ENCODE data around the gene ARL9. TPM values are rescaled to one million over a fixed set of nuclear protein-coding genes. Genes with fewer than 3 reads are reported as not detected.

ARL9 gene
- total RNA-seq, 1 donor from 2014 or later, result 0.57 TPM

DNA sequence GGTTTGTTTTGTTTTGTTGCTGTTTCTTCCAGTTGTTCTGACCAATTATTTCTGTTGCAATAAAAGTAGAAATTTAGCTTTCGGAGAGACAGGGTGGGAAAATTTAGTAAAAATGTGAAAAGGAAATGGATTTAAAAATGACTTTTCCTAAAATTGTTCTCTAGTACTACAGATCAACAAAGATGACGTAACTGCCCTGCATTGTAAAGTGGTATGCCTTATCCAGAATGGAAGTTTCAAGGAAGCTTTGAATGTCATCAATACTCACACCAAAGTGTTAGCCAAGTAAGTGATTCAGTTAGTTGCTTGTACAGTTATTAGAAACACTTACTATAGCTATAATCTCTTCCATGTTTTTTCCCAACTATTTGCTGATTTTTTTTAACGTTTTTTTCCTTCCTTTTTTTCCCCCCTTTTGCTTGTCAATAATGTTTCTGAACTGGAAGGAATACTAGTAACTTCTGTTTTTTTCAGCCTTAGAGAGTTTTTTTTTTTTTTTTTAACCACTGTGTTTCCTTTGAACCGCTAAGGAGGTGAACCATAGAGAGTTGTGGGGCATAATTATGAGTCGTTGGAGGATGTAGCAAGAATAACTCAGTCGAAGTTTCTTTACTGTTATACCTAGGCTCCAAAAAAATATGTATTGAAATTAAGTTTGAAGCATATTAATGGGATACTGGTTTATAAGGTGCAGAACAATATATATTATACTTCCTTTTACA is 35.9 kb upstream of the ARL9 start:
- Mint-ChIP-seq H3K4me3 (ENCODE audit: unreplicated experiment) (peak overlapping the region; percentile 3), H3K9me3 (ENCODE audit: low read depth) (no peaks in the 10 kb centered on the region)

DNA sequence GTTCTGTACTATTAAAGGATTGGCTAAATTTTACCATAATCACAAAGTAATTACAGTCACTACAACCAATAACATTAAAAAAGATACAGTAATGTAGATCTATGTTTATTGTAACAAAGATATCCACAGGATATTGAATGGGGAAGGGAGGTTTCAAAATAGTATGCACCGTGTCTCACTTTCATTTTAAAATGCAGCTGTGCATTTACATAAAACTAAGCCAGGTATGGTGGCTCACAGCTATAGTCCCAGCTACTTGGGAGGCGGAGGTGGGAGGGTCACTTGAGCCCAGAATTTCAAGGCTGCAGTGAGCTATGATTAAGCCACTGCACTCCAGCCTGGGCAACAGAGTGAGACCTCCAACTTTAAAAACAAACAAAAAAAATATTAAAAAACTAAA is 29.7 kb upstream of the ARL9 start:
- Mint-ChIP-seq H3K36me3 (ENCODE audit: low read depth) (peaks cover 49% of the 10 kb centered on the region), H3K27me3 (ENCODE audit: low read depth) (no peaks in the 10 kb centered on the region), H3K9me3 (ENCODE audit: low read depth) (no peaks in the 10 kb centered on the region), H3K27ac (ENCODE audit: unreplicated experiment) (no peak overlapping the region), H3K4me3 (ENCODE audit: unreplicated experiment) (no peak overlapping the region), H3K4me1 (ENCODE audit: low read depth) (no peaks in the 10 kb centered on the region)
- TF ChIP-seq, protein P1, sequence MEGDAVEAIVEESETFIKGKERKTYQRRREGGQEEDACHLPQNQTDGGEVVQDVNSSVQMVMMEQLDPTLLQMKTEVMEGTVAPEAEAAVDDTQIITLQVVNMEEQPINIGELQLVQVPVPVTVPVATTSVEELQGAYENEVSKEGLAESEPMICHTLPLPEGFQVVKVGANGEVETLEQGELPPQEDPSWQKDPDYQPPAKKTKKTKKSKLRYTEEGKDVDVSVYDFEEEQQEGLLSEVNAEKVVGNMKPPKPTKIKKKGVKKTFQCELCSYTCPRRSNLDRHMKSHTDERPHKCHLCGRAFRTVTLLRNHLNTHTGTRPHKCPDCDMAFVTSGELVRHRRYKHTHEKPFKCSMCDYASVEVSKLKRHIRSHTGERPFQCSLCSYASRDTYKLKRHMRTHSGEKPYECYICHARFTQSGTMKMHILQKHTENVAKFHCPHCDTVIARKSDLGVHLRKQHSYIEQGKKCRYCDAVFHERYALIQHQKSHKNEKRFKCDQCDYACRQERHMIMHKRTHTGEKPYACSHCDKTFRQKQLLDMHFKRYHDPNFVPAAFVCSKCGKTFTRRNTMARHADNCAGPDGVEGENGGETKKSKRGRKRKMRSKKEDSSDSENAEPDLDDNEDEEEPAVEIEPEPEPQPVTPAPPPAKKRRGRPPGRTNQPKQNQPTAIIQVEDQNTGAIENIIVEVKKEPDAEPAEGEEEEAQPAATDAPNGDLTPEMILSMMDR (IDR thresholded peaks at IDR 0.05), result no peak
- DNase-seq (ENCODE audit: low spot score), result no peak

More for the DNA sequence above, 35.9 kb upstream of the ARL9 start:
- Mint-ChIP-seq H3K4me1 (ENCODE audit: low read depth) (peaks cover 38% of the 10 kb centered on the region), H3K36me3 (ENCODE audit: low read depth) (peaks cover 25% of the 10 kb centered on the region), H3K27me3 (ENCODE audit: low read depth) (no peaks in the 10 kb centered on the region), H3K27ac (ENCODE audit: unreplicated experiment) (peak overlapping the region; percentile 65)
- no peak for DNase-seq (ENCODE audit: low spot score)
- TF ChIP-seq, protein P1 (IDR thresholded peaks at IDR 0.05), result no peak

DNA sequence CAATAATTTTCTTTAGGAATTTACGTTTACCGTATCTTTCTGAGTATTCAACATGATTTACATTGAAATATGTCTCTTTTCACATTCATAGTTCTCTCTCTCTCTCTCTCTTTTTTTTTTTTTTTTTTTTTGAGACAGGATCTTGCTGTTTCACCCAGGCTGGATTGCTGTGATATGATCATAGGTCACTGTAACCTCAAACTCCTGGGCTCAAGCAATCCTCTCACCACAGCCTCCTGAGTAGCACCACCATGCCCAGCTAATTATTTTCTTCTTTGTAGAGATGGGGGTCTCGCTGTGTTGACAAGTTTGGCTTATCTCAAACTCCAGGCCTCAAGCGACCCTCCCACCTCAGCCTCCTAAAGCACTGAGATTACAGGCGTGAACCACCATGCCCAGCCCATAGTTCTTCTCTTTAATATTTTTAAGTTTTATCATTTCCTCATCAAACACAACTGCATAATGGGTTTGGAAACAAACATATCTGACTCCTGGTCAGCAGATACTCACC is 28.3 kb upstream of the ARL9 start:
- H3K9me3 Mint-ChIP-seq (ENCODE audit: low read depth), result no peaks in the 10 kb centered on the region
- TF ChIP-seq, protein P1 (IDR thresholded peaks at IDR 0.05), result no peak
- DNase-seq (ENCODE audit: low spot score), result no peak
- no peak overlapping the region for H3K4me3 Mint-ChIP-seq (ENCODE audit: unreplicated experiment)
- H3K27ac Mint-ChIP-seq (ENCODE audit: unreplicated experiment), result peak overlapping the region; percentile 36
- no peaks in the 10 kb centered on the region for H3K27me3 Mint-ChIP-seq (ENCODE audit: low read depth)
- H3K4me1 Mint-ChIP-seq (ENCODE audit: low read depth), result no peaks in the 10 kb centered on the region
- H3K36me3 Mint-ChIP-seq (ENCODE audit: low read depth), result peaks cover 45% of the 10 kb centered on the region

- TF ChIP-seq, protein P1 (IDR thresholded peaks at IDR 0.05), result no peak
- Mint-ChIP-seq H3K27me3 (ENCODE audit: low read depth) (no peaks in the 10 kb centered on the region), H3K27ac (ENCODE audit: unreplicated experiment) (no peak overlapping the region), H3K4me3 (ENCODE audit: unreplicated experiment) (no peak overlapping the region), H3K36me3 (ENCODE audit: low read depth) (peaks cover 32% of the 10 kb centered on the region), H3K4me1 (ENCODE audit: low read depth) (no peaks in the 10 kb centered on the region), H3K9me3 (ENCODE audit: low read depth) (no peaks in the 10 kb centered on the region)
- no peak for DNase-seq (ENCODE audit: low spot score)
Observed at GRCh38 chr4:56480691-56481090, 24.9 kb upstream of the ARL9 start.

- Mint-ChIP-seq H3K27ac (ENCODE audit: unreplicated experiment) (no peak overlapping the region), H3K4me3 (ENCODE audit: unreplicated experiment) (no peak overlapping the region), H3K9me3 (ENCODE audit: low read depth) (no peaks in the 10 kb centered on the region), H3K36me3 (ENCODE audit: low read depth) (peaks cover 31% of the 10 kb centered on the region), H3K27me3 (ENCODE audit: low read depth) (no peaks in the 10 kb centered on the region), H3K4me1 (ENCODE audit: low read depth) (no peaks in the 10 kb centered on the region)
- TF ChIP-seq, protein P1 (IDR thresholded peaks at IDR 0.05), result no peak
- no peak for DNase-seq (ENCODE audit: low spot score)
Observed at GRCh38 chr4:56496241-56496640, 9.3 kb upstream of the ARL9 start.

Measured in chondrocyte (in vitro differentiated cells).